GM21390 (cell line): ENCODE data around the gene TMC4.
A peak's percentile ranks its signal among the peaks of the same experiment; 100 is the strongest.
"Not testable (repeated sequence)": the region's sequence is repeated elsewhere in the genome, so short reads cannot be mapped to it uniquely, and the experiment has no call there.

Experiments used
- ATAC-seq: cut with Tn5 transposase; IDR thresholded peaks from one replicate; pipeline ENCODE4 v1.9.1; 2021; ENCODE audit not compliant: unreplicated experiment

TMC4 gene

GRCh38 chr19:54180691-54181091, 7.7 kb upstream of the TMC4 start:
- no peak for ATAC-seq

GRCh38 chr19:54179921-54180461, 7.0 kb upstream of the TMC4 start:
- no peak for ATAC-seq

- no peak for ATAC-seq
Measured at GRCh38 chr19:54179262-54179852, 6.4 kb upstream of the TMC4 start.

- no peak for ATAC-seq
Measured at GRCh38 chr19:54178581-54179261, 5.8 kb upstream of the TMC4 start.

- no peak for ATAC-seq
Measured at GRCh38 chr19:54173951-54174834, 1.2 kb upstream of the TMC4 start.

GRCh38 chr19:54173359-54173699, 369 bp upstream of the TMC4 start:
- ATAC-seq = no peak

GRCh38 chr19:54171736-54172431, 1.1 kb downstream of the TMC4 start:
- ATAC-seq = not testable (repeated sequence)

GRCh38 chr19:54169149-54169740, 3.7 kb downstream of the TMC4 start:
- ATAC-seq = no peak

GRCh38 chr19:54168174-54168917, 4.6 kb downstream of the TMC4 start:
- no peak for ATAC-seq

GRCh38 chr19:54165222-54165621, 7.7 kb downstream of the TMC4 start:
- no peak for ATAC-seq

GRCh38 chr19:54164369-54165068, 8.4 kb downstream of the TMC4 start:
- ATAC-seq = no peak

- ATAC-seq = no peak
Measured at GRCh38 chr19:54162884-54163283, 10.1 kb downstream of the TMC4 start.

GRCh38 chr19:54162241-54162805, 10.6 kb downstream of the TMC4 start:
- ATAC-seq = no peak

- no peak for ATAC-seq
Measured at GRCh38 chr19:54160854-54161253, 12.1 kb downstream of the TMC4 start.

GRCh38 chr19:54160182-54160811, 12.7 kb downstream of the TMC4 start:
- ATAC-seq = no peak

GRCh38 chr19:54159352-54160181, 13.4 kb downstream of the TMC4 start, which contains the start of gene LENG1:
Gene LENG1, minus strand, starts transcription at chr19:54159721. Its CDS starts 26 bp downstream, at chr19:54159695.
- ATAC-seq = peak; percentile 92

- no peak for ATAC-seq
Measured at GRCh38 chr19:54158812-54159351, 14.1 kb downstream of the TMC4 start.
